ENCODE data around the gene FUT6. TPM values are rescaled to one million over a fixed set of nuclear protein-coding genes. Genes with fewer than 3 reads are reported as not detected.
"Not testable (repeated sequence)": the region's sequence is repeated elsewhere in the genome, so short reads cannot be mapped to it uniquely, and the experiment has no call there.

Gene FUT6
- total RNA-seq, 1 experiment from 2014 or later: 2.0 TPM

GRCh38 chr19:5867201-5868136, 28.0 kb upstream of the FUT6 start:
- H3K36me3 ChIP-seq: no peaks in the 10 kb centered on the region
- H3K4me1 ChIP-seq: peaks cover 5% of the 10 kb centered on the region
- H3K4me3 ChIP-seq: no peak overlapping the region
- no peaks in the 10 kb centered on the region for H3K9me3 ChIP-seq (replicated peaks)
- H3K27me3 ChIP-seq: no peaks in the 10 kb centered on the region
- no peak for DNase-seq
- no peak overlapping the region for H3K27ac ChIP-seq

- Histone ChIP-seq H3K36me3 (no peaks in the 10 kb centered on the region), H3K27me3 (no peaks in the 10 kb centered on the region), H3K4me1 (peaks cover 9% of the 10 kb centered on the region), H3K4me3 (no peak overlapping the region), H3K27ac (no peak overlapping the region), H3K9me3 (replicated peaks) (no peaks in the 10 kb centered on the region)
- DNase-seq: no peak
These were observed 26.3 kb upstream of the FUT6 start for GRCh38 chr19:5865772-5866171.

GRCh38 chr19:5864725-5865486, 25.4 kb upstream of the FUT6 start:
- no peak for DNase-seq
- Histone ChIP-seq H3K4me1 (peaks cover 9% of the 10 kb centered on the region), H3K4me3 (no peak overlapping the region), H3K9me3 (replicated peaks) (no peaks in the 10 kb centered on the region), H3K36me3 (no peaks in the 10 kb centered on the region), H3K27ac (no peak overlapping the region), H3K27me3 (no peaks in the 10 kb centered on the region)

- DNase-seq: no peak
- Histone ChIP-seq H3K4me3 (no peak overlapping the region), H3K9me3 (replicated peaks) (no peaks in the 10 kb centered on the region), H3K4me1 (peaks cover 9% of the 10 kb centered on the region), H3K36me3 (no peaks in the 10 kb centered on the region), H3K27ac (no peak overlapping the region), H3K27me3 (no peaks in the 10 kb centered on the region)
These were observed 24.7 kb upstream of the FUT6 start for GRCh38 chr19:5864013-5864720.

- no peaks in the 10 kb centered on the region for H3K36me3 ChIP-seq
- peaks cover 9% of the 10 kb centered on the region for H3K4me1 ChIP-seq
These were observed 23.6 kb upstream of the FUT6 start for GRCh38 chr19:5863030-5863665.

GRCh38 chr19:5857203-5858081, 17.9 kb upstream of the FUT6 start:
- no peak overlapping the region for H3K4me3 ChIP-seq
- no peaks in the 10 kb centered on the region for H3K27me3 ChIP-seq
- no peak for DNase-seq
- H3K9me3 ChIP-seq (replicated peaks): no peaks in the 10 kb centered on the region
- H3K4me1 ChIP-seq: peaks cover 4% of the 10 kb centered on the region
- H3K27ac ChIP-seq: no peak overlapping the region; the same call in 1 of the 2 replicates
- H3K36me3 ChIP-seq: peaks cover 8% of the 10 kb centered on the region; the same call in 1 of the 2 replicates

More at GRCh38 chr19:5863030-5863665, 23.6 kb upstream of the FUT6 start:
- no peak overlapping the region for H3K4me3 ChIP-seq
- no peak overlapping the region for H3K27ac ChIP-seq
- H3K27me3 ChIP-seq: no peaks in the 10 kb centered on the region
- peak; percentile 49 to 53 for DNase-seq
- H3K9me3 ChIP-seq (replicated peaks): no peaks in the 10 kb centered on the region

GRCh38 chr19:5855151-5855550, 15.6 kb upstream of the FUT6 start:
- DNase-seq; H3K9me3 ChIP-seq (replicated peaks); H3K27me3 ChIP-seq; H3K27ac ChIP-seq; H3K36me3 ChIP-seq; H3K4me1 ChIP-seq; H3K4me3 ChIP-seq: not testable (repeated sequence)

GRCh38 chr19:5854121-5854520, 14.6 kb upstream of the FUT6 start:
- H3K27me3 ChIP-seq; H3K27ac ChIP-seq; H3K4me1 ChIP-seq; H3K36me3 ChIP-seq; H3K9me3 ChIP-seq (replicated peaks); H3K4me3 ChIP-seq; DNase-seq: not testable (repeated sequence)

- Histone ChIP-seq H3K27ac (no peak within 1 kb of the TSS), H3K4me3 (no peak within 1 kb of the TSS), H3K9me3 (replicated peaks) (no peaks in the 10 kb centered on the region), H3K4me1 (peaks cover 4% of the 10 kb centered on the region), H3K36me3 (peaks cover 8% of the 10 kb centered on the region; the same call in 1 of the 2 replicates), H3K27me3 (no peaks in the 10 kb centered on the region)
- no peak for DNase-seq
These were observed 11.8 kb upstream of the FUT6 start, which contains the start of gene FUT3 for GRCh38 chr19:5851302-5851701. Gene FUT3, minus strand, starts transcription at chr19:5851449.

GRCh38 chr19:5850743-5851293, 11.3 kb upstream of the FUT6 start:
- Histone ChIP-seq H3K9me3 (replicated peaks) (no peaks in the 10 kb centered on the region), H3K4me3 (no peak overlapping the region), H3K27ac (no peak overlapping the region), H3K4me1 (peaks cover 9% of the 10 kb centered on the region), H3K27me3 (no peaks in the 10 kb centered on the region), H3K36me3 (peaks cover 8% of the 10 kb centered on the region; the same call in 1 of the 2 replicates)
- no peak for DNase-seq

GRCh38 chr19:5850189-5850588, 10.7 kb upstream of the FUT6 start:
- H3K4me1 ChIP-seq: peaks cover 11% of the 10 kb centered on the region
- no peaks in the 10 kb centered on the region for H3K27me3 ChIP-seq
- DNase-seq: no peak
- no peak overlapping the region for H3K27ac ChIP-seq
- H3K36me3 ChIP-seq: peaks cover 7% of the 10 kb centered on the region; the same call in 1 of the 2 replicates
- no peak overlapping the region for H3K4me3 ChIP-seq
- H3K9me3 ChIP-seq (replicated peaks): no peaks in the 10 kb centered on the region

- DNase-seq; H3K9me3 ChIP-seq (replicated peaks); H3K27me3 ChIP-seq; H3K36me3 ChIP-seq: not testable (repeated sequence)
- peaks cover 11% of the 10 kb centered on the region for H3K4me1 ChIP-seq
- H3K4me3 ChIP-seq: peak overlapping the region; percentile 63
- H3K27ac ChIP-seq: peak overlapping the region; percentile 100
These were observed 9.1 kb upstream of the FUT6 start for GRCh38 chr19:5848621-5849020.

GRCh38 chr19:5847846-5848245, 8.3 kb upstream of the FUT6 start:
- Histone ChIP-seq H3K27ac (peak overlapping the region; percentile 100), H3K4me3 (peak overlapping the region; percentile 63), H3K4me1 (peaks cover 11% of the 10 kb centered on the region)
- H3K9me3 ChIP-seq (replicated peaks); H3K27me3 ChIP-seq; H3K36me3 ChIP-seq: not testable (repeated sequence)
- peak; percentile 88 to 89 for DNase-seq

Measured in SJCRH30 (cell line).